GM10266 (cell line): ENCODE data around the gene REEP1.

Source experiments
- DNase-seq: peaks from one replicate; pipeline ENCODE4 v3.0.0; 2012; ENCODE audit errors: extremely low spot score
- TF ChIP-seq, protein P1 (sequence below): IDR thresholded peaks from 2 replicates; pipeline ENCODE4 v1.5.1; 2012; ENCODE audit warnings: mild to moderate bottlenecking, low read depth; ENCODE audit not compliant: control insufficient read depth, insufficient read depth; ENCODE audit errors: missing control alignments

Gene REEP1

DNA sequence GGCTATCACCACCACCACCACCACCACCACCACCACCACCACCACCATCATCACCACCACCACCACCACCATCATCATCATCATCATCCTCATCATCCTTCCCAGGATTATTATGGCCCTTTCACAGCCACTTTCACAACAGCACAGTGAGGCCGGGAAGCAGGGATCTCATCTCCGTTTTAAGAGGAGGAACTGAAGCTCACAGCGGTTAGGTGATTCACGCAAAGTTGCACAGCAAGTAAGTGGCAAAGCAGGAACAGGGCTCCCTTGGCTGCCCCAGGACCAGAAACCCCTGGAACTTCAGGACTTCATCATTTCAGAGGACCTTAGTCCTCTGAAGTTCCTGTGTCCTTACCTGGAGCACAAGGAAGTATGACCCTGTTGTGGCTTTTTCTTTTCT is 111.4 kb downstream of the REEP1 start:
- TF ChIP-seq, protein P1, sequence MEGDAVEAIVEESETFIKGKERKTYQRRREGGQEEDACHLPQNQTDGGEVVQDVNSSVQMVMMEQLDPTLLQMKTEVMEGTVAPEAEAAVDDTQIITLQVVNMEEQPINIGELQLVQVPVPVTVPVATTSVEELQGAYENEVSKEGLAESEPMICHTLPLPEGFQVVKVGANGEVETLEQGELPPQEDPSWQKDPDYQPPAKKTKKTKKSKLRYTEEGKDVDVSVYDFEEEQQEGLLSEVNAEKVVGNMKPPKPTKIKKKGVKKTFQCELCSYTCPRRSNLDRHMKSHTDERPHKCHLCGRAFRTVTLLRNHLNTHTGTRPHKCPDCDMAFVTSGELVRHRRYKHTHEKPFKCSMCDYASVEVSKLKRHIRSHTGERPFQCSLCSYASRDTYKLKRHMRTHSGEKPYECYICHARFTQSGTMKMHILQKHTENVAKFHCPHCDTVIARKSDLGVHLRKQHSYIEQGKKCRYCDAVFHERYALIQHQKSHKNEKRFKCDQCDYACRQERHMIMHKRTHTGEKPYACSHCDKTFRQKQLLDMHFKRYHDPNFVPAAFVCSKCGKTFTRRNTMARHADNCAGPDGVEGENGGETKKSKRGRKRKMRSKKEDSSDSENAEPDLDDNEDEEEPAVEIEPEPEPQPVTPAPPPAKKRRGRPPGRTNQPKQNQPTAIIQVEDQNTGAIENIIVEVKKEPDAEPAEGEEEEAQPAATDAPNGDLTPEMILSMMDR: no peak
- DNase-seq: peak; percentile 35

DNA sequence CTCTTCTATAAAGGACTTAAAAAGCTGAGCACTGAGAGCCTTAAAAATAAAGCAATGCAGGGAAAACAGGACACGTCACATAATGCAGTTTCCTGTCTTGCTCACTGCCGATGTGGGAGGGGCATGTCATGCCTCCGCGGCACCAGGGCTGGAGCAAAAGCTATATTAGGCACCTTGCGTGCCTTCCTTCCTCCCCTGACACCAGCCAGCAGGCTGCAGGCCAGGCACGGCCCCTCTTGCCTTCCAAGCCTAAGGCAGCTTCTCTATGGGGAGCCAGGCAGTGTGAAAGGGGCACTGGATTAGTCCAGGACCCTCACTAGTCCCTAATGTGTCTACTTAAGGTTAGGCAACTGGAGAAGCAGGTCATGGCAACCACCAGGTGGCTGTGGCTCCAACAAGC is 111.8 kb downstream of the REEP1 start:
- peak; percentile 79 for DNase-seq
- TF ChIP-seq, protein P1: no peak

DNA sequence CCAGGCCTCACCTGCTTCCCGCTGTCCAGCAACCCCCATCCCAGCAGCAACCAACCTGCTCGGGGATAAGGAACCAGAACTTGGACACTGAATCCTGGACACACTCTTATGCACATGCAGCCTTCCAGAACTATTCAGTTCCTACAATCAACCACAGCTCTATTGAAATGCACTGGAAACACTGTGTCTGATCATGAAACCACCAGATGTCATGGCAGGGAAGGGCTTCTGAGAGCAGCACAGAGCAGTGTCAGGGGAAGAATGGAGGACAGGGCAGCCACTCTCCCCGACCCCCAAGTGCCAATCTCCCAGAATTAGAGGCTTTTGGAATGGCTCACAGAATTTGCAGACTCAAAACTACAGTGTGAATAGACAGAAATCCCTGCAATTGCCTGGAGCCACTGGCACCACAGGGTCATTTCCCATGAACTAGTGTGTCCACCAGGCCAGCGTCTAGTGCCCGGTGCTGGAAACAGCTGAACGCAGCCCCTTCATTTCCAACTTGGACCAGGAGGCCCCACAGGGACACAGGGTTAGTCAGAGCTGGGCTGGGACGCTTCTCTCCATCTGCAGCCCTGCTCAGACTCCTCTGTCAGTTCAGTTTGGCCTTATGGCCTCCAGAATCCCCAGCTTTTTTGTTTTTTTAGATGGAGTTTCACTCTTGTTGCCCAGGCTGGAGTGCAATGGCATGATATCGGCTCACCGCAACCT is 112.6 kb downstream of the REEP1 start:
- peak; percentile 30 for DNase-seq

DNA sequence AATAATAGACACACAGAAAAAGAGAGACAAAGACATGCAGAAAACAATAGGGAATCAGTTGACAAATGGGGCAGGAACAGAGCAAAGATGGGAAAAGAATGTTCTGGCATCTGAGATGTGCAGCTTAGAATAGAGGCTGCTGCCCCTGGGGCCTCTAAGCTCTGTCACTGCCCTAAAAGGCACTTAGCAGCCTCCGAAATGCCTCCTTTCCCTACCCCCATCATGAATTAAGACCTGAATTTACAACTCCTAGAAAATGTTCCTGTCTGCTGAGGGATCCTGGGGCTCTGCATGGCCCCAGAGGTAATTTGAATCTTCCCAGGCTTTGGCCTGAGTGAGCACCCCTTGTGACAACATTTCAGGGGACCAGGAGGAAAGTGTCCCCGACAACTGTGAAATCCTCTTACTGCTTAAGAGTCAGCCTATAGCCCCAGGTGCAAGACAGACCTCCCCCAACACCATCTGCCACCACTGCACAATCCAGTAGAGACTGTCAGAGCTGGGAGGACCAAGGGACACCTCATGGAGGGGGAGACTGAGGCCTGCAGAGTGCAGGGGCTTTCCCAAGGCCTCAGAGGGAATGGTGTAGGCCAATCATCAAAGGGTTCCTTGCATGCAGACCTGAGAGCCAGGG is 113.4 kb downstream of the REEP1 start:
- DNase-seq: no peak

More for the DNA sequence above, 112.6 kb downstream of the REEP1 start:
- TF ChIP-seq, protein P1: peak; percentile 43

DNA sequence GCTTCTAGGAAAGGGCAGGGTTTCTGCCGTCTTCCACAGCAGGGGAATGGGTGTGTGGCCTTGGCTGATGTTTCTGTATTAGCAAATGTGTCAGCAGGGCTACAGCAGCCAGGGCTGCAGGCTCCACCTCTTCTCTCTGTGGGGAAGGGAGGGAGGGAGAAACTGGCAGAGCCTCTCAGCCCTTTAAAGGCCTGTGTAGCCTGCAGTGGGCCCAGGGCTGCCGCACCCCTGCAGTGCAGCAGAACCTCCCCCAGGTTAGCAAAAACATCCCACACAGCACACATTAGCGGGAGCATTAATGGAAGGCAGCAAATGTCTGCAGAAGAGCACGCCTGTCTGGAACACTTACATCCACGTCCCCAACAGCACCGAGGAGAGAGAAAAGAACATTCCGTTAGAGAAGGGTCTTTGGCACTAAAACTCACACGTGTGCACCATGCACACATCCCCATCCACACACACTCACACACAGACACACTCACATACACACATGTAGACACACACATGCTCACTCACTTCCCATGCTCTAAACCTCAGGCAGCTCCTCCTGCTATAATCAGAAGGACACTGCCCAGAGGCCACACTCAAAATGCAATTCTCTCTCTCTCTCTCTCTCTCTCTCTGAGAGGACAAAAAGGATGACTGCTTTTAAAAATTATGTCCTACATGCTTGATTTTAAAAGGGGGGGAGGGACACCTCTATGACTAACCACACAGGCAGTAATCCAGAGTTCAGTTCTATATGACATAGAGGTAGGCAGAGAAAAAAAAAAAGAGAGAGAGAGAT is 114.1 kb downstream of the REEP1 start:
- DNase-seq: no peak
- TF ChIP-seq, protein P1: no peak

More for the DNA sequence above, 113.4 kb downstream of the REEP1 start:
- TF ChIP-seq, protein P1: no peak

DNA sequence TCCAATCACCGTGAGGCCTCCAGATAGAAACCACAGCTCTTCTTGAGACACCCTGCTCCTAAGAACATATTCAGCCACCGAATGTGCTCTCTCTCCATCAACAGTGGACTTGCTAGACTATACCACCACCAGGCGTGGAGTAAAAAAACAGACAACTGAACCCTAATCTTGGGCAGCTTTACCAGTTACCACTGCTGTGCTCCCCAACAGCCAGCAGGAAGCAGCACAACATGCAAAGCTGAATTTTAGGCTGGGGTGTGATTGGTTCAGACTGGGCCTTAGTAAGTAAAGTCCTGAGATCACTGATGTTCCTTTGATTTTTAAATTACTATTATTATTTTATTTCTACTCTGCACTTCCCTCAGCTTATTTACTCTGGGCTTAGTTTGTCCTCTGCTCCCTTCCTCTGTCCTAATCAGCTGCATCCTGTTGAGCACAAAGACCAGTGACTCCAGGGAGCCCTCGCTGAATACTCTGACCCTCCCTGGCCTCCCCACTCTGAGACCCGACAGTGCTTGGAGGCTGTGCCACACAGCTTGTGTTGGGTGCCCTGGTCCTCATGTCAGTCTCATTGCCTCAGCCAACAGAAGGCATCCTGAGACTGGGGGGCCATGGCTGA is 116.3 kb downstream of the REEP1 start:
- peak; percentile 63 for DNase-seq
- TF ChIP-seq, protein P1: peak; percentile 90
